ENCODE measurements around the gene CHURC1.

Gene CHURC1

DNA sequence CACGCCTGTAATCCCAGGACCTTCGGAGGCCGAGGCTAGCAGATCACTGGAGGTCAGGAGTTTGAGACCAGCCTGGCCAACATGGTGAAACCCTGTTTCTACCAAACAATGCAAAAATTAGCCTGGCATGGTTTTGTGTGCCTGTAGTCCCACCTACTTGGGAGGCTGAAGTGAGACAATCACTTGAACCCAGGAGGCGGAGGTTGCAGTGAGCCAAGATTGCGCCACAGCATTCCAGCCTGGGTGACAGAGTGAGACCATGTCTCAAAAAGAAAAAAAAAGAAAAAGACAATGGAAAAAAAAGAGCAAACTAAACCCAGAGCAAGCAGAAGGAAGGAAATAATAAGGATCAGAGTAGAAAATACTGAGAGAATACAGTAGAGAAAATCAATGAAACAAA, 5.4 kb downstream of the CHURC1 start:
- no peak for TF ChIP-seq ZFX (IDR thresholded peaks at IDR 0.05; ENCODE audit: borderline replicate concordance)
- TF ChIP-seq, protein P1, sequence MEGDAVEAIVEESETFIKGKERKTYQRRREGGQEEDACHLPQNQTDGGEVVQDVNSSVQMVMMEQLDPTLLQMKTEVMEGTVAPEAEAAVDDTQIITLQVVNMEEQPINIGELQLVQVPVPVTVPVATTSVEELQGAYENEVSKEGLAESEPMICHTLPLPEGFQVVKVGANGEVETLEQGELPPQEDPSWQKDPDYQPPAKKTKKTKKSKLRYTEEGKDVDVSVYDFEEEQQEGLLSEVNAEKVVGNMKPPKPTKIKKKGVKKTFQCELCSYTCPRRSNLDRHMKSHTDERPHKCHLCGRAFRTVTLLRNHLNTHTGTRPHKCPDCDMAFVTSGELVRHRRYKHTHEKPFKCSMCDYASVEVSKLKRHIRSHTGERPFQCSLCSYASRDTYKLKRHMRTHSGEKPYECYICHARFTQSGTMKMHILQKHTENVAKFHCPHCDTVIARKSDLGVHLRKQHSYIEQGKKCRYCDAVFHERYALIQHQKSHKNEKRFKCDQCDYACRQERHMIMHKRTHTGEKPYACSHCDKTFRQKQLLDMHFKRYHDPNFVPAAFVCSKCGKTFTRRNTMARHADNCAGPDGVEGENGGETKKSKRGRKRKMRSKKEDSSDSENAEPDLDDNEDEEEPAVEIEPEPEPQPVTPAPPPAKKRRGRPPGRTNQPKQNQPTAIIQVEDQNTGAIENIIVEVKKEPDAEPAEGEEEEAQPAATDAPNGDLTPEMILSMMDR (IDR thresholded peaks at IDR 0.05) = no peak
- H3K27ac ChIP-seq = no peak overlapping the region

DNA sequence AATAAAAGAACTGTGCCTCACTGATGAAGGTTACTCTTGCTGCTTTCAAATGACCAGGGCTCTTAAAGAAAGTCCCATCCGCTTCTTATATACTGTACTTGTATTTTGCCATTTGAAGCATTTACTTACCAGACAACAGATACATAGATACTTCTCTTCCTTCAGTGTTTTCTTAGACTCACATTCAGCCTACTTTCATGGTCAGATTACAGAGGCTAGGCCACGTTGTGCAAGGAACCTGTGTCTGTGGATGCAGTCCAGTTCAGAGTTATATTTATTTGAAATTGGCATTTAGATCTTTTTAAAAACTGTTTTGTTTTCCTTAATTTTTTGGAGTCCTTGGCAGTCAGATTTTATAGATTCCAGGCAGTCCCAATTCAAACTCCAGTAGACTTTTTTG, 6.2 kb downstream of the CHURC1 start:
- TF ChIP-seq, protein P1 (IDR thresholded peaks at IDR 0.05) = no peak
- H3K27ac ChIP-seq = no peak overlapping the region

DNA sequence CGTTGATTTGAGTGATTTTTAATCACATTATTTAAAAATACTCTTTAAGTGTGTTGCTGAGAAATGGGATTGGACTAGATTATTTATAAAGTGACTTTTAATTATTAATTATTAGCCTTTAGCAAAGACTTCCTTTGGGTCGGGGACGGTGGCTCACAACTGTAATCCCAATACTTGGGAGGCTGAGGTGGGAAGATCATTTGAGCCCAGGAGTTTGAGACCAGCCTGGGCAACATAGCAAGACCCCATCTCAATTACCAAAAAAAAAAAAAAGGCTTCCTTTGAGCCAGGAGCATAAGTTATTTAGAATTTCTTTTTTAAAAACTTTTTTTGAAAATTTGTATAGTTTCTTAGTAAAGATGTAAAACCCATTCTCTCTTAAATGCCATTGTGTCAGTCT, 8.8 kb downstream of the CHURC1 start:
- TF ChIP-seq, protein P1 (IDR thresholded peaks at IDR 0.05) = no peak
- no peak for TF ChIP-seq ZFX (IDR thresholded peaks at IDR 0.05; ENCODE audit: borderline replicate concordance)
- H3K27ac ChIP-seq = no peak overlapping the region

DNA sequence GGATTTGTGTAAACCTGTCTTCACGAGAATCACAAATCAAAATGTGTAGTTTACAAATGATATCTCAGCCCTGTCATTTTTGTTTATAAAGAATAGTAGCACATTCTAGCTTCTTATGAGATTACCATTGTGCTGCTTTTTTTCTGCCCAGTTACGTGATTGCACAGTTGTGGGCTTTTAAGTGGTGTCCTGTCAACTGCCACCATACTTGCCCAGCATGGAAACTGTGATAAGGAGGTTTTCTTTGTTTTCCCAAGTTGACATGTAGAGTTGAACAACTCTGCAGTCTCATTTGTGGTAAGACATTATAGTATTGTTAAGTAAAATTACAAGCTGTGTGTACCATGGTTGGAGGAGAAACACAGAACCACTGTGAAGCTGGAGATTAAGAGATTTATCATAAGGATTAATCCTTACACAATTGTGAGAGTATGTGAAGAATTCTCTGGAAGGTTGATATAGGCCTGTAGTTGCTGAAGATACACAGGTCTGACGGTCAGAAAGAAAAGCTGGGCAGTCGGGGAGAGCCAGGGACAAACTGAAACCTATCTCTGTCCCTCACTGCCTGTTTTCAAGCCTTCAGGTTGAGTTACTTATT, 12.2 kb downstream of the CHURC1 start:
- no peak overlapping the region for H3K27ac ChIP-seq
- no peak for TF ChIP-seq ZFX (IDR thresholded peaks at IDR 0.05; ENCODE audit: borderline replicate concordance)
- TF ChIP-seq, protein P1 (IDR thresholded peaks at IDR 0.05) = no peak

DNA sequence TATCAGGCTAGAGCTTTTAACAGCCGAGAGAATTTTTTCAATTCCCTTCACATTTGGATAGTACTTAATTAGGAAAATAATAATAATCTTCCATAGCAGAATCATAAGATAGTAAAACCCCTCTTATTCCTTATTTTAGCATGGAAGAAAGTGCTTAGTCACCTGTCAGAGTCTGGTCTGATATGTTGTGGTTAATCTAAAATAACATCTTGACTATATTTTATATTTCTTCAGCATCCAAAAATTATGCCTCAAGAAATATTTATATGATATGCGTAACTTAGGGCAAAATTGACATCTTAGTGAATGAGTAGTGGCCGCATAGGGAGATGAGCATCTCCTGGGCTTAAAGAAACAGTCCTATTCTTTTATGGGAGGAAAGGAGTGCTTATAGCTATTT, 12.8 kb downstream of the CHURC1 start:
- no peak overlapping the region for H3K27ac ChIP-seq
- no peak for TF ChIP-seq ZFX (IDR thresholded peaks at IDR 0.05; ENCODE audit: borderline replicate concordance)
- TF ChIP-seq, protein P1 (IDR thresholded peaks at IDR 0.05) = no peak

DNA sequence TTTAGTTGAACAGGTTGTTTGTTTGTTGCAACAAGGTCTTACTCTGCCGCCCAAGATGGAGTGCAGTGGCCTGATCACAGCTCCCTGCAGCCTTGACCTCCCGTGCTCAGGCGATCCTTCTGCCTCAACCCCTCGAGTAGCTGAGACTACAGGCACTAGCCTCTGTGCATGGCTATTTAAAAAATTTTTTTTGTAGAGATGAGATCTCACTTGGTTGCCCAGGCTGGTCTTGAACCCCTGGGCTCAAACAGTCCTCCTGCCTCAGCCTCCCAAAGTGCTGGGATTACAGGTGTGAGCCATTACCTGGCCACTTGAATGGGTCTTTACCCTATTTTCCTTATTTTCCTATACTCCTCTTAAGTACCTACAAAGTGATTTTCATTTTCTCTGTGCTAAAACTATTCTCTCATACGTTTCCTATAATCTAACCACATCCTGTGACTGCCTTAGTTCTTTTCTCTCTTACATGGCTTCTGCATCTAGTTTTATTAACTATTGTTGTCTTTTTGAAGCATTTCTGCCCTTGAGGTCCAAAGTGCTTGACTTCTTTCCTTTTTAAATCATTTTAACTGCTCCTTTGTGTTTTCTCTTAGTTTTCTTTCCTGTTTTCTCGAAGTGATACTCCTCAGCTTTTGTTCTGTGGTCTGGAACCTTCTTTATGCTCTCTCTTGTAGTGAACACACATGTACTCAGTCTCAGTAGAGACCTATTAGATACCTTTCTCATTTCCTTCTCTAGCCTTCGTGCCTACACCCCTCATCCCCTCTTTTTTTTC, 14.2 kb downstream of the CHURC1 start:
- TF ChIP-seq, protein P1 (IDR thresholded peaks at IDR 0.05) = no peak
- no peak for TF ChIP-seq ZFX (IDR thresholded peaks at IDR 0.05; ENCODE audit: borderline replicate concordance)
- no peak overlapping the region for H3K27ac ChIP-seq

DNA sequence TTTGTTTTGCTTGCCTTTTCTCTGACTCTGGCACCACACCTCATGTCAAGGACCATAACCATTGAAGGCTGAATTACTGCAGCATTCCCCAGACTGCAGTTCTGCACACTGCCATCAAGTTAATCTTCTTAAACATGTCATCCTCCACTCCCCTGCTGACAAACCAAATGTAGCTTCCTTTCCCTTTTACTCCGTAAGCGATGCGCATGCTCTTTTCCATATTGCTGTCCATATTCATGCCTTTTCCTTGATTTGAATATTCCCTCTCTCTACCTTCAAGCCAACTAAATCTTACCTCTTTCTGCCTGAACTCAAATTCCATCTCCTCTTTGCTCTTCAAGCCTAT, 14.7 kb downstream of the CHURC1 start:
- H3K27ac ChIP-seq = no peak overlapping the region
- no peak for TF ChIP-seq ZFX (IDR thresholded peaks at IDR 0.05; ENCODE audit: borderline replicate concordance)
- TF ChIP-seq, protein P1 (IDR thresholded peaks at IDR 0.05) = no peak
